ENCODE results near the gene KIF16B.

KIF16B gene

DNA sequence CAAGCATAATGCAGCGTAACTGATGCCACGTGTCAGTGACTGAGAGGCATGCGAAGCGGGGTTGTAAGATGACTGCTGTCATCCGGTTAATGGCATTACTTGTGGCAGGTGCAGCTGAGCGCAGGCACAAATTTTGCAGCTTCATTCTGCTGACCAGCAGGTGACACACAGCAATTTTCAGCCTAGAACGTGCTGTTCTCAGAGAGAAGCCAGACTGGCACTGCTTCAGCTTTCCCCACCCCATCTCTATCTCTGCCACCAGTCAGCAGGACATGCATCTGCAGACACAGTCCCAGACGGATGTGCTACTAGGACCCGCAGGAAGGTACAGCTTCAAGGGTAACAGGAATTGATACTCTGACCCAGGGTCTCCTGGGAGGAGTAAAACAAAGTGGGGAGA lies 221.8 kb downstream of the KIF16B start:
- no peak overlapping the region for H3K27ac ChIP-seq
- TF ChIP-seq, protein P1, sequence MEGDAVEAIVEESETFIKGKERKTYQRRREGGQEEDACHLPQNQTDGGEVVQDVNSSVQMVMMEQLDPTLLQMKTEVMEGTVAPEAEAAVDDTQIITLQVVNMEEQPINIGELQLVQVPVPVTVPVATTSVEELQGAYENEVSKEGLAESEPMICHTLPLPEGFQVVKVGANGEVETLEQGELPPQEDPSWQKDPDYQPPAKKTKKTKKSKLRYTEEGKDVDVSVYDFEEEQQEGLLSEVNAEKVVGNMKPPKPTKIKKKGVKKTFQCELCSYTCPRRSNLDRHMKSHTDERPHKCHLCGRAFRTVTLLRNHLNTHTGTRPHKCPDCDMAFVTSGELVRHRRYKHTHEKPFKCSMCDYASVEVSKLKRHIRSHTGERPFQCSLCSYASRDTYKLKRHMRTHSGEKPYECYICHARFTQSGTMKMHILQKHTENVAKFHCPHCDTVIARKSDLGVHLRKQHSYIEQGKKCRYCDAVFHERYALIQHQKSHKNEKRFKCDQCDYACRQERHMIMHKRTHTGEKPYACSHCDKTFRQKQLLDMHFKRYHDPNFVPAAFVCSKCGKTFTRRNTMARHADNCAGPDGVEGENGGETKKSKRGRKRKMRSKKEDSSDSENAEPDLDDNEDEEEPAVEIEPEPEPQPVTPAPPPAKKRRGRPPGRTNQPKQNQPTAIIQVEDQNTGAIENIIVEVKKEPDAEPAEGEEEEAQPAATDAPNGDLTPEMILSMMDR (conservative IDR thresholded peaks at IDR 0.05), result no peak

GRCh38 chr20:16350465-16350864 lies 222.8 kb downstream of the KIF16B start:
- no peak overlapping the region for H3K27ac ChIP-seq

GRCh38 chr20:16349523-16350260 lies 223.6 kb downstream of the KIF16B start:
- TF ChIP-seq, protein P1 (conservative IDR thresholded peaks at IDR 0.05), result no peak
- no peak overlapping the region for H3K27ac ChIP-seq

More at GRCh38 chr20:16350465-16350864, 222.8 kb downstream of the KIF16B start:
- TF ChIP-seq, protein P1 (conservative IDR thresholded peaks at IDR 0.05), result no peak

DNA sequence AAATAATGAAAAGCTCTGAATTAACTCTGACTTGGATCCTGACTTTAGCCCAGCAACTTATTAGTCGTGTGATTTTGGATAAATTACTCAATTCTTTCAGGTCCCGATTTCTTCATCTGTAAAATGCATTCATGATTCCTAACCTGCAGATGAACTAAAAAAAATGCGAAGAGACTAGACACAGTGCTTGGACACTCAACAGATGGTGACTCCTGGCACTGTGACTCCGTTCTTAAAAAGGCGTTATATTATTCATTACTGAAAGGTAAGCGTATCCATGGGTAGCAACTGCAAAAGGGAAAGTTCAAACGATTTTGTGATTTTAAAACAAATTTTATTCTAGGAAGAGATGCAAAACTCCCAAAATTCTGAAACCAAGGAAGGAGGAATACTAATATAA lies 226.3 kb downstream of the KIF16B start:
- TF ChIP-seq, protein P1 (conservative IDR thresholded peaks at IDR 0.05), result no peak
- H3K27ac ChIP-seq, result no peak overlapping the region

GRCh38 chr20:16337707-16338106 lies 235.5 kb downstream of the KIF16B start:
- H3K27ac ChIP-seq, result no peak overlapping the region
- TF ChIP-seq, protein P1 (conservative IDR thresholded peaks at IDR 0.05), result no peak

- no peak overlapping the region for H3K27ac ChIP-seq
- TF ChIP-seq, protein P1 (conservative IDR thresholded peaks at IDR 0.05), result no peak
Measured at GRCh38 chr20:16327606-16328005, 245.6 kb downstream of the KIF16B start.

DNA sequence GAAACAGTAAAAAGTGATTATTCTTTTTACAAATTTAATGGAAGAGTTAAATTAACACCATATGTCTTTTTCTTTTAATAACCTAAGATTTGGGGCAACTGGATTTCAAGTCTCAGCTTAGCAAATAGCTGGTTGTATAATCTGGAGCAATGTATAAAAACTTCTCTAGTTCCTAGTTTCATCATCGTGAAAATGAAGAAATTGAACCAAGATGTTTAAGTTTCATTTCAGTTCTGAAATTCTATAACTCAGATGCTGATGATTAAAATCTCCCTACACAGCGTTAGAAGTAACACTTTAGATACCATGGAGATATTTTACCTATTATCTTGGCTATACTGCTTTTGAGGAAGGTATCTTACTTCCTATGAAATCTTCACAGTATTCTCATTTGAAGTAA lies 252.0 kb downstream of the KIF16B start:
- TF ChIP-seq, protein P1 (conservative IDR thresholded peaks at IDR 0.05), result no peak
- no peak overlapping the region for H3K27ac ChIP-seq
